ENCODE data around the gene DDX43. TPM values are rescaled to one million over a fixed set of nuclear protein-coding genes. Genes with fewer than 3 reads are reported as not detected.
"Not testable (repeated sequence)": the region's sequence is repeated elsewhere in the genome, so short reads cannot be mapped to it uniquely, and the experiment has no call there.

DDX43 gene
- total RNA-seq, 2 donors from 2014 or later: 0.16 TPM; not detected in 1

DNA sequence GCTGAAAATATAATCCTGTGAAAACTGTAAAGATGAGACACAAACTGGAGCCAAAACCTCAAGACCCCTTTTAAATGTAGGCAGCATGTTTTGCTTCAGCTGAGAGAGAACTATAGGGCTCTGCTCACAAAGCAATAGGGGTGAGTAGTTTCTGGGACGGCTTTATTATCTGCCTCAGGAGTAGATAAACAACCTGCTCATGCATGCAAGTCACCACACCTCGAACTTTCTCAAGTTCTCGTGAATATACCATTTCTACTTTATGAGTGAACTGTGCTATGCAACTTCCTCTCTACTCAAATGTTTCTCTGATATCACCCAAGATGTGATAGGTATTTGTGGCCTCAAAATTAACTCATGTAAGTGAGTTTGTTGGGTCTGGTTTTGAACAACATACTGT, 17.4 kb upstream of the DDX43 start:
- Histone ChIP-seq H3K36me3 (no peaks in the 10 kb centered on the region), H3K4me3 (no peak overlapping the region), H3K9ac (ENCODE audit: low read depth in 2 of 2, low read length in 2 of 2) (no peak overlapping the region), H3K27me3 (no peaks in the 10 kb centered on the region), H3K27ac (no peak overlapping the region), H3K9me3 (no peaks in the 10 kb centered on the region), H3K4me1 (no peaks in the 10 kb centered on the region)
- TF ChIP-seq, protein P1, sequence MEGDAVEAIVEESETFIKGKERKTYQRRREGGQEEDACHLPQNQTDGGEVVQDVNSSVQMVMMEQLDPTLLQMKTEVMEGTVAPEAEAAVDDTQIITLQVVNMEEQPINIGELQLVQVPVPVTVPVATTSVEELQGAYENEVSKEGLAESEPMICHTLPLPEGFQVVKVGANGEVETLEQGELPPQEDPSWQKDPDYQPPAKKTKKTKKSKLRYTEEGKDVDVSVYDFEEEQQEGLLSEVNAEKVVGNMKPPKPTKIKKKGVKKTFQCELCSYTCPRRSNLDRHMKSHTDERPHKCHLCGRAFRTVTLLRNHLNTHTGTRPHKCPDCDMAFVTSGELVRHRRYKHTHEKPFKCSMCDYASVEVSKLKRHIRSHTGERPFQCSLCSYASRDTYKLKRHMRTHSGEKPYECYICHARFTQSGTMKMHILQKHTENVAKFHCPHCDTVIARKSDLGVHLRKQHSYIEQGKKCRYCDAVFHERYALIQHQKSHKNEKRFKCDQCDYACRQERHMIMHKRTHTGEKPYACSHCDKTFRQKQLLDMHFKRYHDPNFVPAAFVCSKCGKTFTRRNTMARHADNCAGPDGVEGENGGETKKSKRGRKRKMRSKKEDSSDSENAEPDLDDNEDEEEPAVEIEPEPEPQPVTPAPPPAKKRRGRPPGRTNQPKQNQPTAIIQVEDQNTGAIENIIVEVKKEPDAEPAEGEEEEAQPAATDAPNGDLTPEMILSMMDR (IDR thresholded peaks at IDR 0.05): no peak
- no peak for DNase-seq
- intact Hi-C loops (cut with DNase I): no loop called here

DNA sequence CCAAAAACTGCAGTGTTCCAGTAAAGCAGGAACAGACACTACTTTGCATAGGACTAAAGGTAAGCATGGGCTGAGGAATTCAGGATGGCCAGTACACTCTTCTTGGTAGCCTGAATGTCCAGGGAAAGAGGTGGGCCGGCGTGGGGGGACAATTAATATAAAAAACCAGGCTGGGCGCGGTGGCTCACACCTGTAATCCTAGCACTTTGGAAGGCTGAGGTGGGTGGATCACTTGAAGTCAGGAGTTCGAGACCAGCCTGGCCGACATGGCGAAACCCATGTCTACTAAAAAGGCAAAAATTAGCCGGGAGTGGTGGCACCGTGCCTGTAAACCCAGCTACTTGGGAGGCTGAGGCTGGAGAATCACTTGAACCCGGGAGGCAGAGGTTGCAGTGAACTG, 13.1 kb upstream of the DDX43 start:
- H3K9ac ChIP-seq (ENCODE audit: low read depth in 2 of 2, low read length in 2 of 2); H3K4me3 ChIP-seq; DNase-seq; H3K9me3 ChIP-seq; H3K36me3 ChIP-seq; H3K27ac ChIP-seq; H3K4me1 ChIP-seq; H3K27me3 ChIP-seq; intact Hi-C loops (cut with DNase I): not testable (repeated sequence)

DNA sequence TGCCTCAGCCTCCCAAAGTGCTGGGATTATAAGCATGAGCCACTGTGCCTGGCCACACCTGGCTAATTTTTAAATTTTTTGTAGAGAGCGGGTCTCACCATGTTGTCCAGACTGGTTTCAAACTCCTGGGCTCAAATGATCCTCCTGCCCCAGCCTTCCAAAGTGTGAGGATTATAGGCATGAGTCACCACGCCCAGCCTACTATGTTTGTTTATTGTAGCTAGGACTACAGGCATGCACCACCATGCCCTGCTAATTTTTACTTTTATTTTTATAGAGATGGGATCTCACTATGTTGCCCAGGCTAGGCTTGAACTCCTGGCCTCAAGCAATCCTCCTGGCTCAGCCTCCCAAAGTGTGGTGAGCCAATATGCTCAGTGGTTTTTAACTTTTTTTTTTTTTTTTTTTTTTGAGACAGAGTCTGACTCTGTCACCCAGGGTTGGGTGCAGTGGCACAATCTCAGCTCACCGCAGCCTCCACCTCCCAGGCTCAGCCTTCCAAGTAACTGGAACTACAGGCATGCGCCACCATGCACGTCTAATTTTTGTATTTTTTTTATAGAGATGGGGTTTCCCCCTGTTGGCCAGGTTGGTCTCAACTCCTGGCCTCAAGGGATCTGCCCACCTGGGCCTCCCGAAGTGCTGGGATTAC, 12.0 kb upstream of the DDX43 start:
- no peak for DNase-seq
- no peaks in the 10 kb centered on the region for H3K4me1 ChIP-seq
- H3K9me3 ChIP-seq: no peaks in the 10 kb centered on the region
- H3K9ac ChIP-seq (ENCODE audit: low read depth in 2 of 2, low read length in 2 of 2): no peak overlapping the region
- H3K4me3 ChIP-seq: no peak overlapping the region
- TF ChIP-seq, protein P1 (IDR thresholded peaks at IDR 0.05): no peak
- H3K36me3 ChIP-seq: no peaks in the 10 kb centered on the region
- no peak overlapping the region for H3K27ac ChIP-seq
- H3K27me3 ChIP-seq: no peaks in the 10 kb centered on the region
- intact Hi-C loops (cut with DNase I): no loop called here

DNA sequence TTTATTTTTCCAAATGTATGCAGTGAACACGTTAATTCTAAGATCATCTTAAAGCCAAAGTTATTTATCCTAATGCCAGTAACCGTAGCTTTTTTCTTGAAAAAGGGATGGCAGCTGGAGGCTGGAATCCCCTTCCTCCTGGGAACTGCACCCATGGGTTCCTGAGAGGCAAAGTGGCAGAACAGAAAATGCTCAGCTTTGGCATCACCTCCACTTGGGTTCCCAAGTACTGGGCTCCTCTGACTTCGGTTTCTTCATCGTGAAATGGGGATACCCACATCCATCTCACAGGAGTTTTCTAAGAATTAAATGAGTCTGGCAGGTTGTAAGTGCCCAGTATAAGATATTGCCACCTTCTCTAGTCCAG, 6.2 kb upstream of the DDX43 start:
- intact Hi-C loops (cut with DNase I): no loop called here
- Histone ChIP-seq H3K27ac (no peak overlapping the region), H3K4me1 (no peaks in the 10 kb centered on the region), H3K36me3 (no peaks in the 10 kb centered on the region), H3K27me3 (no peaks in the 10 kb centered on the region), H3K9me3 (no peaks in the 10 kb centered on the region), H3K9ac (ENCODE audit: low read depth in 2 of 2, low read length in 2 of 2) (peak overlapping the region; percentile 57 to 62), H3K4me3 (peak overlapping the region; percentile 46)
- no peak for DNase-seq
- TF ChIP-seq, protein P1 (IDR thresholded peaks at IDR 0.05): no peak

DNA sequence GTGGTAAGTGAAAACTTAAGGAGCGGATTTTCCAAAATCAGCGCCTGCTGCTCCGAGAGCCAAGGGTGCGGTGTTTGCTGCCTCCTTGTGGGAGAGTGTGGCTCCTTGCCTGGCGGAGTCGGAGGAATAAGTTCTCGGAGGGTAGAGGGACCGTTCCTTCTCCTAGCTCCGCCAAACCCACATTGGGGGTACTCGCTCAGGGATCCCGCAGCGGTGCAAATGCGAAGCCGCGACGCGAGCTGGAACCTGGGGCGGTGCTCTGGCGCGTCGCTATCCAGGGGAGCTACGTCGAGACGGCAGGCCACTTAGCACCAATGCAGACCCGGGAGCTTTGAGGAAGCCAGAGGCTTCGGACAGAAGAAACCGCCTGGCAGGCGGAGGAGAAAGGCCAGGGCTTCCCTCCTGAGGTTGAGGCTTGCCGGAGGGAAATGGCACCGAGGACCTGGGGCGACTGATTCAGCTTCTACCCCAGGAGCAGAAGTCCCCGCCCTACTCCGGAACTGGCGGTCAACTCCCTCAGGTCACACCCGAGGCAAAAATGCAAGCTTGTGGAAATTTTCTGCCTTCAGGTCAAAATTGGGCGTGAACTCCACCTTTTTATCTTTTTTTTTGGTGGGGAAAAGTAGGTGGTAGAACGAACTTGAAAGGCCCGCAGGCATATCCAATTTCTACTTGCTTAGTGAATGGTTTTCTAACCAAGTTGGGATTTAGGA, 5.7 kb upstream of the DDX43 start:
- Histone ChIP-seq H3K4me3 (peak overlapping the region; percentile 46), H3K4me1 (no peaks in the 10 kb centered on the region), H3K27ac (no peak overlapping the region), H3K9ac (ENCODE audit: low read depth in 2 of 2, low read length in 2 of 2) (peak overlapping the region; percentile 57 to 62), H3K27me3 (no peaks in the 10 kb centered on the region), H3K36me3 (no peaks in the 10 kb centered on the region), H3K9me3 (no peaks in the 10 kb centered on the region)
- DNase-seq: peak; percentile 45
- intact Hi-C loops (cut with DNase I): no loop called here
- TF ChIP-seq, protein P1 (IDR thresholded peaks at IDR 0.05): peak; percentile 32

DNA sequence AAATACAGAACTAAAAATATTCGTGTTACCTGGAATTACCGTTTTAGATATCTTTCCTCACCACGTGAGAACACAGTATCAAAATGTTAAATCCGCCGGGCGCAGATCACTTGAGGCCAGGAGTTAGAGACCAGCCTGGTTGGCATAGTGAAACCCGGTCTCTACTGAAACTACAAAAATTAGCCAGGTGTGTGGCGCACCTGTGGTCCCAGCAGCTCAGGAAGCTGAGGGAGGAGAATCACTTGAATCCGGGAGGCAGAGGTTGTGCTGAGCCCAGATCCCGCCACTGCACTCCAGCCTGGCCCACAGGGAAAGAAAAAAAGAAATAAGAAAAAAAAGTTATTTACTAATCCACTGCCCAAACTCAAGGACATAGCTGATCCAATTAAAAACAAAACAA, 4.8 kb upstream of the DDX43 start:
- Histone ChIP-seq H3K9ac (ENCODE audit: low read depth in 2 of 2, low read length in 2 of 2) (no peak overlapping the region), H3K27ac (no peak overlapping the region), H3K4me1 (no peaks in the 10 kb centered on the region), H3K4me3 (no peak overlapping the region), H3K27me3 (no peaks in the 10 kb centered on the region), H3K36me3 (no peaks in the 10 kb centered on the region), H3K9me3 (no peaks in the 10 kb centered on the region)
- DNase-seq: no peak
- intact Hi-C loops (cut with DNase I): no loop called here
- TF ChIP-seq, protein P1 (IDR thresholded peaks at IDR 0.05): no peak
